ENCODE measurements around the gene KMO. TPM values are rescaled to one million over a fixed set of nuclear protein-coding genes. Genes with fewer than 3 reads are reported as not detected.

Gene KMO
- total RNA-seq = under 0.01 TPM in 1 of 2 replicates, not detected in the other

DNA sequence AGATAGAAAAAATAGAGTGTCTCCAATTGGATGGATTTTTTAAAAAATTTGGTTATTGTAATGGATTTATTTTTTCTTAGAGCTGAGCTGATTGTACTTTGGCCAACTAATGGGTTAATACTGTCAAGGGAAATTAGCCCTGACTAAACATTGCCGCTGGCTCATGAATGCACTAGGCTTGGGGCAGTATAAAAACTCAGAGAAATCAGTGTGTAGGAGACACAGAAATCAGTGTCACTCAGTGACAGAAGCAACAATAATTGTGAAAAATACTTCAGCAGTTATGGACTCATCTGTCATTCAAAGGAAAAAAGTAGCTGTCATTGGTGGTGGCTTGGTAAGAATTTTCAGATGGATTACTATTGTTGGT, at the start of gene KMO:
KMO (plus strand) TSS at position 217 of the 370 bp plus-strand sequence; CDS start at position 284, 67 bp downstream.
- no peak for DNase-seq (ENCODE audit: low read depth)
- H3K4me3 ChIP-seq (ENCODE audit: low read depth, low read length) = peak within 1 kb of the TSS; percentile 69
- TF ChIP-seq, protein P1, sequence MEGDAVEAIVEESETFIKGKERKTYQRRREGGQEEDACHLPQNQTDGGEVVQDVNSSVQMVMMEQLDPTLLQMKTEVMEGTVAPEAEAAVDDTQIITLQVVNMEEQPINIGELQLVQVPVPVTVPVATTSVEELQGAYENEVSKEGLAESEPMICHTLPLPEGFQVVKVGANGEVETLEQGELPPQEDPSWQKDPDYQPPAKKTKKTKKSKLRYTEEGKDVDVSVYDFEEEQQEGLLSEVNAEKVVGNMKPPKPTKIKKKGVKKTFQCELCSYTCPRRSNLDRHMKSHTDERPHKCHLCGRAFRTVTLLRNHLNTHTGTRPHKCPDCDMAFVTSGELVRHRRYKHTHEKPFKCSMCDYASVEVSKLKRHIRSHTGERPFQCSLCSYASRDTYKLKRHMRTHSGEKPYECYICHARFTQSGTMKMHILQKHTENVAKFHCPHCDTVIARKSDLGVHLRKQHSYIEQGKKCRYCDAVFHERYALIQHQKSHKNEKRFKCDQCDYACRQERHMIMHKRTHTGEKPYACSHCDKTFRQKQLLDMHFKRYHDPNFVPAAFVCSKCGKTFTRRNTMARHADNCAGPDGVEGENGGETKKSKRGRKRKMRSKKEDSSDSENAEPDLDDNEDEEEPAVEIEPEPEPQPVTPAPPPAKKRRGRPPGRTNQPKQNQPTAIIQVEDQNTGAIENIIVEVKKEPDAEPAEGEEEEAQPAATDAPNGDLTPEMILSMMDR (IDR thresholded peaks at IDR 0.05; ENCODE audit: insufficient read depth, low read depth, low read length) = no peak

DNA sequence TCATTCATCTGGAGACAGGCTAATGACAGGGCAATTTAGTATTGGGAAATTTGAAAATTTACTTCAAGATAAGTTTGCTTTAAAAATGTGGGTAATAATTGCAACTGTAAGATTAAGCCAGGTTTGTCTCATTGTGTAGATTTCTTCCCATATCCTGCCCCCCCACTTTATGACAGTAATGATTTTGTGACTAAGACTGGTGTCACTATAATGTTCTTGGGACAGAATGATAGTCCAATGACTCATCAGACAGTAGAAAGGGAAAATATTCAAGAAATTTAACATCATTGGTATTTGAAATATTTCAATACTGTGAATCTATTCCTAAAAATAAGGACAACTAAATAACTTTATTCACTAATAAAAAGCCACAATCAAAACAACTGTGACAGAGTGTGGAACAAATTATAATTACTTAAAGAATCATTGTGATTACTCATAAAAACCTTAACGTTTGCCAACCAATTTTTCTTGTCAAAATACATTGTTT, 49.4 kb upstream of the KMO start:
- TF ChIP-seq, protein P1 (IDR thresholded peaks at IDR 0.05; ENCODE audit: insufficient read depth, low read depth, low read length) = no peak
- no peak overlapping the region for H3K4me3 ChIP-seq (ENCODE audit: low read depth, low read length)
- DNase-seq (ENCODE audit: low read depth) = peak; percentile 8

DNA sequence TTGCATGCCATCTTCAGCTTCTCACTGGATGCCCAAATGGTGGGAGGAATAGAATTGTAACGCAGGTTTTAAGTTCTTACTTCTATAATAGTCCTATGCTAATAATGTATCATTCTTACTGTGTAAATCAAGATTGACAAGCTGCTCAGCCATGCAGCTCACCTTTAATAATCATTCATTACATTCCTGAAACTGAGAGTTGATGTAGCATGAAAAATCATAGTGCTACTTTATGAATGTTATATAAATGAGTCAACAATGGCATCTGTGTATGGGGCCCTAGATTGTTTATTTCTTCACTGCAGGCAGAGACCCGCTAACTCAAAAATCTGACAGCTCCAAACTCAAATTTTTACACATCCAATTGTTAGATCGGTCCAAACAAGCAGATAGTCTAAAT, 47.0 kb upstream of the KMO start:
- DNase-seq (ENCODE audit: low read depth) = no peak
- TF ChIP-seq, protein P1 (IDR thresholded peaks at IDR 0.05; ENCODE audit: insufficient read depth, low read depth, low read length) = no peak
- no peak overlapping the region for H3K4me3 ChIP-seq (ENCODE audit: low read depth, low read length)

DNA sequence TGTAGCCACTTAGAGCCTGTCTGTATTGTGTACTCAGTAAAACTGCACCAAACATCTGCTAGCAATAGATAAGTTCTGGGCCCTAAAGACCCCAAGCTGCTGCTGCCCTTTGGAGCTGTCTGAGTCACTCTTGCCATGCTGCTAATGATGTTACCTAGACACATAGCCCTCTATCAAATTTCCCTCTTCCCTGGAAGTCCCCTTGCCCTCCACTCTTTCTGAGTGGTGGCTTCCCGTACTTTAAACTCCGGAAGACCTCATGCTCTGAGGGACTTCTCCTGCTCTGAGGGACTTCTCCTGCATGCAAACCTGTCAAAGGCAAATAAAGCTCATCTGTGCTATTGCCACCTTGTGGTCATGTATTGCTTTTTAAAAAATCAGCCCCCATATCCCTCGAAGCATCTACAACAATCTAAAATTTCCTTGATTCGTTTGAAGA, 46.6 kb upstream of the KMO start:
- DNase-seq (ENCODE audit: low read depth) = peak; percentile 28
- TF ChIP-seq, protein P1 (IDR thresholded peaks at IDR 0.05; ENCODE audit: insufficient read depth, low read depth, low read length) = peak; percentile 49
- no peak overlapping the region for H3K4me3 ChIP-seq (ENCODE audit: low read depth, low read length)

DNA sequence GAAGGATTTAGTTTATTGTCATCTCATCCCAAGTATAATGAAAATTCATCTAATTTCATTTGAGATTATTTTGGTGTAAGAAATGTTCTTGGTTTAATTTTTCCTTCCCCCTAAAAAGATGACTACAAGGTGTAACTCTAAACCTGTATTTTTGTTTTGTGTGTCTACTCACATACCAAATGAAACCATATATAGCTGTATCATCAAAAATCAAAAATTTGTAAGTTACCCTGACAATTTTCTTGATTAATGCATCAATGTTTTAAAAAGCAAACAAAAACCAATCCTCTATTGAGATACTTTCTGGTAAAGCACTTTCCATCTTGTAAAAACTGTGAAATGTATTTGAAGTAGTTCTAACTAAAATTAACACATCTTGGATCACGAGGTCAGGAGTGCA, 43.4 kb upstream of the KMO start:
- H3K4me3 ChIP-seq (ENCODE audit: low read depth, low read length) = no peak overlapping the region
- TF ChIP-seq, protein P1 (IDR thresholded peaks at IDR 0.05; ENCODE audit: insufficient read depth, low read depth, low read length) = no peak
- DNase-seq (ENCODE audit: low read depth) = no peak

DNA sequence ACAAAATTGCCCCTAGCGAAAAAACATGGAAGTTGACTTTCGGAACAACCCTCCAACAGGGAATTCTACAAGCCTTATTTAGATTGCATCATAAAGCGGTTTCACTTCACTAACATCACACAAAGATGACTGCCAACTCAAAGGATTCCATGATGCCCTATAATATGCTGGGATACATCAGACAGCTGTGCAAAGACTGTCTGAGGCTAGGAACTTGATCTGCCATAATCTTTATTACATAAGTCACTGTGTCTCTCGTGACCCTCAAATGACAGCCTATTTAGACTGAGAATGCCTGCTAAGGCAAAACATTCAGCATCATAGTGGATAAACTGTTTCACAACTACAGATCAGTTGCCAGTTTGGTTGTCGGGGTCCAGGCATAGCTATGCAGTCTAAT, 36.4 kb upstream of the KMO start:
- TF ChIP-seq, protein P1 (IDR thresholded peaks at IDR 0.05; ENCODE audit: insufficient read depth, low read depth, low read length) = no peak
- peak; percentile 35 for DNase-seq (ENCODE audit: low read depth)
- no peak overlapping the region for H3K4me3 ChIP-seq (ENCODE audit: low read depth, low read length)

DNA sequence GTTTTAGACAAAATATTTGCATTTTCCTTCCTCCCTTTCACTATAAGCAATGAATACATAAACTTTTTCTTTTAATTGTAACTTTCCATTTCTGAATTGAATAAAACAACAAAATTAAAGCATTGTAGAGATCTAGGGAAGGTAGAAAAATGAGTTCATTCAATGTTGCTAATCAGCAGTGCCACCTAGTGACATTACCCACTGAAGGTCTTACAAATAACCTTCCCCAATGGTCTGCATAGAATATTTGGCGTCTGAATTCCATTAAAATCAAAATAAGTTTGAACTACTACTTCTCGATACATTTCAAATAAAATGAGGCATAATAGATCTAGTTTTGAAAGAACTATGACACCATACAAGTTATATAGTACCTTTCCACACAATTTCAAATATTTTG, 32.3 kb upstream of the KMO start:
- H3K4me3 ChIP-seq (ENCODE audit: low read depth, low read length) = no peak overlapping the region
- DNase-seq (ENCODE audit: low read depth) = peak; percentile 37
- TF ChIP-seq, protein P1 (IDR thresholded peaks at IDR 0.05; ENCODE audit: insufficient read depth, low read depth, low read length) = peak; percentile 50
